GM21447 (cell line): Measurements from ENCODE around the gene IL32.

Source experiments
- ATAC-seq: cut with Tn5 transposase; IDR thresholded peaks from one replicate; pipeline ENCODE4 v1.9.1; 2021; ENCODE audit not compliant: unreplicated experiment

The IL32 gene

GRCh38 chr16:3027983-3028715 is 37.3 kb upstream of the IL32 start:
- ATAC-seq, result no peak

- no peak for ATAC-seq
These were observed 36.6 kb upstream of the IL32 start for GRCh38 chr16:3028716-3029319.

GRCh38 chr16:3029491-3030221 is 35.8 kb upstream of the IL32 start:
- no peak for ATAC-seq

- no peak for ATAC-seq
These were observed 34.9 kb upstream of the IL32 start for GRCh38 chr16:3030222-3031212.

GRCh38 chr16:3032624-3033023 is 32.8 kb upstream of the IL32 start:
- ATAC-seq, result no peak

GRCh38 chr16:3035289-3035971 is 30.0 kb upstream of the IL32 start:
- no peak for ATAC-seq

- no peak for ATAC-seq
These were observed 29.3 kb upstream of the IL32 start for GRCh38 chr16:3035972-3036725.

GRCh38 chr16:3036726-3037315 is 28.6 kb upstream of the IL32 start, which contains the start of gene BICDL2:
BICDL2 (minus strand) TSS chr16:3036944; CDS start chr16:3035496, 1,448 bp downstream.
- ATAC-seq, result no peak

GRCh38 chr16:3038256-3038655 is 27.2 kb upstream of the IL32 start:
- no peak for ATAC-seq

- ATAC-seq, result no peak
These were observed 26.5 kb upstream of the IL32 start for GRCh38 chr16:3038896-3039295.

GRCh38 chr16:3042376-3042775 is 23.1 kb upstream of the IL32 start:
- no peak for ATAC-seq

- ATAC-seq, result no peak
These were observed 20.7 kb upstream of the IL32 start for GRCh38 chr16:3044708-3045107.

- no peak for ATAC-seq
These were observed 19.4 kb upstream of the IL32 start, which contains the start of gene MMP25 for GRCh38 chr16:3045758-3046640. MMP25 (plus strand) TSS chr16:3046561; CDS start chr16:3046918, 357 bp downstream.

- ATAC-seq, result no peak
These were observed 18.6 kb upstream of the IL32 start for GRCh38 chr16:3046641-3047386.

- no peak for ATAC-seq
These were observed 18.1 kb upstream of the IL32 start for GRCh38 chr16:3047387-3047720.

- no peak for ATAC-seq
These were observed 15.4 kb upstream of the IL32 start for GRCh38 chr16:3049921-3050481.

- ATAC-seq, result no peak
These were observed 15.0 kb upstream of the IL32 start for GRCh38 chr16:3050487-3050886.
